Measurements from ENCODE around the gene OPN5.
"Not testable (repeated sequence)": the region's sequence is repeated elsewhere in the genome, so short reads cannot be mapped to it uniquely, and the experiment has no call there.

Gene OPN5

GRCh38 chr6:47781732-47782131, at the start of gene OPN5:
TSS of gene OPN5 (plus strand) at chr6:47782032. CDS start at chr6:47782067, 35 bp downstream.
- no peak for DNase-seq (ENCODE audit: low read depth in 2 of 2, low spot score in 1 of 2)

- no peak for DNase-seq (ENCODE audit: low read depth in 2 of 2, low spot score in 1 of 2)
Observed at GRCh38 chr6:47733879-47734558, 47.8 kb upstream of the OPN5 start.

- no peak for DNase-seq (ENCODE audit: low read depth in 2 of 2, low spot score in 1 of 2)
Observed at GRCh38 chr6:47734831-47735481, 46.9 kb upstream of the OPN5 start.

GRCh38 chr6:47736083-47736700, 45.6 kb upstream of the OPN5 start:
- DNase-seq (ENCODE audit: low read depth in 2 of 2, low spot score in 1 of 2), result no peak

- DNase-seq (ENCODE audit: low read depth in 2 of 2, low spot score in 1 of 2), result no peak
Observed at GRCh38 chr6:47737406-47737805, 44.4 kb upstream of the OPN5 start.

GRCh38 chr6:47740714-47741113, 41.1 kb upstream of the OPN5 start:
- DNase-seq (ENCODE audit: low read depth in 2 of 2, low spot score in 1 of 2), result no peak

GRCh38 chr6:47741807-47742206, 40.0 kb upstream of the OPN5 start:
- no peak for DNase-seq (ENCODE audit: low read depth in 2 of 2, low spot score in 1 of 2)

- no peak for DNase-seq (ENCODE audit: low read depth in 2 of 2, low spot score in 1 of 2)
Observed at GRCh38 chr6:47743744-47744143, 38.1 kb upstream of the OPN5 start.

GRCh38 chr6:47745269-47745668, 36.6 kb upstream of the OPN5 start:
- DNase-seq (ENCODE audit: low read depth in 2 of 2, low spot score in 1 of 2), result not testable (repeated sequence)

GRCh38 chr6:47749757-47750156, 32.1 kb upstream of the OPN5 start:
- DNase-seq (ENCODE audit: low read depth in 2 of 2, low spot score in 1 of 2), result no peak

GRCh38 chr6:47752801-47753200, 29.0 kb upstream of the OPN5 start:
- DNase-seq (ENCODE audit: low read depth in 2 of 2, low spot score in 1 of 2), result no peak

GRCh38 chr6:47759364-47759763, 22.5 kb upstream of the OPN5 start:
- DNase-seq (ENCODE audit: low read depth in 2 of 2, low spot score in 1 of 2), result no peak

- DNase-seq (ENCODE audit: low read depth in 2 of 2, low spot score in 1 of 2), result no peak
Observed at GRCh38 chr6:47762502-47762901, 19.3 kb upstream of the OPN5 start.

- no peak for DNase-seq (ENCODE audit: low read depth in 2 of 2, low spot score in 1 of 2)
Observed at GRCh38 chr6:47766445-47766844, 15.4 kb upstream of the OPN5 start.

GRCh38 chr6:47767102-47767501, 14.7 kb upstream of the OPN5 start:
- DNase-seq (ENCODE audit: low read depth in 2 of 2, low spot score in 1 of 2), result no peak

- no peak for DNase-seq (ENCODE audit: low read depth in 2 of 2, low spot score in 1 of 2)
Observed at GRCh38 chr6:47769982-47770381, 11.8 kb upstream of the OPN5 start.

- DNase-seq (ENCODE audit: low read depth in 2 of 2, low spot score in 1 of 2), result no peak
Observed at GRCh38 chr6:47772359-47772758, 9.5 kb upstream of the OPN5 start.

GRCh38 chr6:47773005-47773404, 8.8 kb upstream of the OPN5 start:
- no peak for DNase-seq (ENCODE audit: low read depth in 2 of 2, low spot score in 1 of 2)

- DNase-seq (ENCODE audit: low read depth in 2 of 2, low spot score in 1 of 2), result no peak
Observed at GRCh38 chr6:47780510-47781356, 1.1 kb upstream of the OPN5 start.

- no peak for DNase-seq (ENCODE audit: low read depth in 2 of 2, low spot score in 1 of 2)
Observed at GRCh38 chr6:47785182-47785581, 3.4 kb downstream of the OPN5 start.

- peak; percentile 9 to 33 for DNase-seq (ENCODE audit: low read depth in 2 of 2, low spot score in 1 of 2)
Observed at GRCh38 chr6:47787620-47788497, 6.0 kb downstream of the OPN5 start.

All from stimulated activated CD8-positive, alpha-beta memory T cell treated with anti-CD3 and anti-CD28 coated beads, Interleukin-4, amount 100 ng/mL, for 1 hour (primary cell).